Measurements from ENCODE around the gene LRGUK.

DNA sequence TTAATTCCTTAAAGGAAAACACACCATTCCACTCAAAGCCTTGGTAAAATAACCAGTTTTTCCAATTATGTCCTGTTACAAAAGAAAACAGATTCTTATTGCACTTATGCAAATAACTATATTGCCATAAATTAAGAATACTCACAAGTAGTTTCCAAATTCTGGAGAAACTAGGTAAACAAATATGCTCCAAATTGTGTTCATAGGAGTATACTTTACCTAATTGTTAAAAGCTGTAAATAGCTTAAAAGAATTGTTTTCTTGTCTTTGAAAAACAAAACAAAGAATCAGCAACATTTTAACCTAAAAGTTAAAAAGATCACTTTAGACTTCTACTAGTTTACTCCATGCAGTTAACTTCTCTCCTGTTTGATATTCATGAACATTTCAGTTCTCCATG lies 38.9 kb upstream of the LRGUK start:
- TF ChIP-seq POLR2A (IDR thresholded peaks at IDR 0.05; ENCODE audit: low read depth, low read length) (no peak), POLR2AphosphoS5 (IDR thresholded peaks at IDR 0.05; ENCODE audit: low read depth, low read length) (no peak)
